GM21737 (cell line): Measurements from ENCODE around the gene TIMM17A.

ENCODE experiments used
- ATAC-seq: cut with Tn5 transposase; IDR thresholded peaks from one replicate; pipeline ENCODE4 v1.9.1; 2021; ENCODE audit warnings: mild to moderate bottlenecking, moderate library complexity; ENCODE audit not compliant: unreplicated experiment

The TIMM17A gene

DNA sequence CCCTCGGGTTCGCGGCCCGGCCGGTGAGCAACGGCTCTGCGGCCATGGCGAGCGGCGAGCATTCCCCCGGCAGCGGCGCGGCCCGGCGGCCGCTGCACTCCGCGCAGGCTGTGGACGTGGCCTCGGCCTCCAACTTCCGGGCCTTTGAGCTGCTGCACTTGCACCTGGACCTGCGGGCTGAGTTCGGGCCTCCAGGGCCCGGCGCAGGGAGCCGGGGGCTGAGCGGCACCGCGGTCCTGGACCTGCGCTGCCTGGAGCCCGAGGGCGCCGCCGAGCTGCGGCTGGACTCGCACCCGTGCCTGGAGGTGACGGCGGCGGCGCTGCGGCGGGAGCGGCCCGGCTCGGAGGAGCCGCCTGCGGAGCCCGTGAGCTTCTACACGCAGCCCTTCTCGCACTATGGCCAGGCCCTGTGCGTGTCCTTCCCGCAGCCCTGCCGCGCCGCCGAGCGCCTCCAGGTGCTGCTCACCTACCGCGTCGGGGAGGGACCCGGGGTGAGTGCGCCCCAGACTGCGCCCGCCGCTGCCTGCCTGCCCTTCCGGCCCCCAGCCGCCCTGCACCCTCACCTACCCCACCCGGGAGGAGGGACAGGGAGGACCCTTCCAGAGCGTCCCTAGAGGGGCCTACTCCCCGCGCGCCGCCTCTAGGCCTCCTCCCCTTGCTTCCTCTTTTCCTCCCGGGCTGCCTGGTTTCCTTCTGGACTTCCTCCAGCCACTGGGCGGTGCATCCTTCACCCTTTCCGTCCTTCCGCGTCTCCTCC is 27.5 kb downstream of the TIMM17A start, which contains the start of gene RNPEP:
RNPEP (plus strand) TSS at position 26 of the 757 bp plus-strand sequence; CDS start at position 45, 19 bp downstream.
- peak; percentile 45 for ATAC-seq

DNA sequence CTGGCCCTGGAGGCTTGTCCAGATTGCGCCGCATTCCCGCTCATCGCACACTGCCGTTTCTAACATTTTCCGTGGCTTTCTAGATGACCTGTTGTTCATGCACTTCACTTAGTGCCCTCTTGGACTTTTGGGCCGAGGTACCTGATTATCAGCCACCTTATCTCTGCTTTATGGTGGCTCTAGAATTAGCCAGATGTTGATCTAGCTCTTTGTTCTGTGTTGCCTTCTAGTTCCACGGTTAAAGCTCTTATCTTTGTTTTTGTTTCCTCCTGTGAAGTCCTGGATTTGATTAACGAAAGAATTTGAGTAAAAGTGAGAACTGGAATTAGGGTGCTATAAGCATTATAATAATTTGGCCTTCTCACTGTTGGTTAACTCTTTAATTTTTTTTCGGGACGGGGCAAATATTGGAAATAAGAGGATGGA is 28.1 kb downstream of the TIMM17A start:
- ATAC-seq = no peak

DNA sequence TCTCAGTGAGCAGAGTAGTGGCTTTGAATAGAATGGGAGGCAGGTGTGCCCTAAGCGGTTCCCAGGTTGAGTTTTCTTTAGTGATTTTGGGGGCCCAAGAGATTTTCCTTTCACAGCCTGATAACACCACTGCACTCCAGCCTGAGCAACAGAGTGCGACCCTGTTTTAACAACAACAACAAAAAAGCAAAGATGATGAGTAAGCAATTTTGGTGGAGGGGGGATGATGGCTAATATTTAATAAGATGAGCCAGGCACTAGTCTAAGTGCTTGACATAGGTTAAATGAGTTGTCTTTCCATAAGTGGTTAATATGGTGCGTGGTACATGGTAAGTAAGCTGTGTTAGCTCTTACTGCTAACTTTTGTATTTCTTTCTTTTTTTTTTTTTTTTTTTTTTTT is 29.1 kb downstream of the TIMM17A start:
- no peak for ATAC-seq

DNA sequence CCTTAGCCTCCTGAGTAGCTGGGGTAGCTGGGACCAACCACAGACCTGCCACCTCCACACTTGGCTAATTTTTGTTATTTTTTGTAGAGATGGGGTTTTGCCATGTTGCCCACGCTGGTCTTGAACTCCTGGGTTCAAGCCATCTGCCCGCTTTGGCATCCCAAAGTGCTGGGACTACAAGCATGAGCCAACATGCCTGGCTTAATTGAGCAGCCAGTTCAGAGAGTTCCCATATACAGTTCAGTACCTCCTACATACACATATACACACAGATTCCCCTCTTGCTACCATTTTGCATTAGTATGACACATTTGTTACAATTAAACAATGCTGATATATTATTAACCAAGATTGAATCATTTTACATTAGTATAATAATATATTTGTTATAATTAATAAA is 30.1 kb downstream of the TIMM17A start:
- ATAC-seq = no peak

DNA sequence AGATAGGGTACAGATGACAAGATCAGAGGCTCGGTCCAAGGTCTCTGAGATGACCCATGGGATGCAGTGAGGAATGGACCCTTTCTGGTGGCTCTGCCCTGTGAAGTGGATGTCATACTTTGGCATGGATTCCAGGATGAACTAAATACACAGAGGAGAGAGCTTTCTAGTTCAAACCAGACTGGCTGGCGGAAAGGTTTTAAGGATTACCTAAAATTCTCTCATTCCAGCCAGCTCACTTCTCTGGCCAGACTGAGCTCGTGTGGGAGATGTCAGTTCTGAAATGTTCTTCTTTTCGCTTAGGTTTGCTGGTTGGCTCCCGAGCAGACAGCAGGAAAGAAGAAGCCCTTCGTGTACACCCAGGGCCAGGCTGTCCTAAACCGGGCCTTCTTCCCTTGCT is 33.3 kb downstream of the TIMM17A start:
- no peak for ATAC-seq

DNA sequence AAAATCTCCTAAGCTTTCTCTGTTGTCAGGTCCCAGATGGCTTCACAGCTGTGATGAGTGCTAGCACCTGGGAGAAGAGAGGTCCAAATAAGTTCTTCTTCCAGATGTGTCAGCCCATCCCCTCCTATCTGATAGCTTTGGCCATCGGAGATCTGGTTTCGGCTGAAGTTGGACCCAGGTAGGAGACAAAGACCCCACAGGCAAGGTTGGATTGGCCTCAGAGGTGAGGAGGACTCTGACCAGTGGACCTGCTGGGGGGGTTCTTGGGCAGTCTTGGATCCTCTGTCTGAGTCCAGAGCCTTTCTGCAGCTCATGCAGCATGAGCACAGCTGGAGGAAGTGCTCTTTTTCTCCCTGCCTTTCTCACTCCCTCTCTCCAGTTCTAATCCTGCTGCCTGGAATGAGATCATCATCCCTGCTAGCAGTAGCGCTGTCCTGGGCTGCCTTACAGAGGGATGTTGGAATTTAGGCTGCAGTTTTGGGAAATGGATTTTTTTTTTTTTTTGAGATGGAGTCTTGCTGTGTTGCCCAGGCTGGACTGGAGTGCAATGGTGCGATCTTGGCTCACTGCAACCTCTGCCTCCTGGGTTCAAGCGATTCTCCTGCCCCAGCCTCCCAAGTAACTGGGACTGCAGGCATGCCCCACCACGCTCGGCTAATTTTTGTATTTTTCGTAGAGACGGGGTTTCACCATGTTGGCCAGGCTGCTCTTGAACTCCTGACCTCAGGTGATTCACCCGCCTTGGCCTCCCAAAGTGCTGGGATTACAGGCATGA is 34.2 kb downstream of the TIMM17A start:
- ATAC-seq = no peak

DNA sequence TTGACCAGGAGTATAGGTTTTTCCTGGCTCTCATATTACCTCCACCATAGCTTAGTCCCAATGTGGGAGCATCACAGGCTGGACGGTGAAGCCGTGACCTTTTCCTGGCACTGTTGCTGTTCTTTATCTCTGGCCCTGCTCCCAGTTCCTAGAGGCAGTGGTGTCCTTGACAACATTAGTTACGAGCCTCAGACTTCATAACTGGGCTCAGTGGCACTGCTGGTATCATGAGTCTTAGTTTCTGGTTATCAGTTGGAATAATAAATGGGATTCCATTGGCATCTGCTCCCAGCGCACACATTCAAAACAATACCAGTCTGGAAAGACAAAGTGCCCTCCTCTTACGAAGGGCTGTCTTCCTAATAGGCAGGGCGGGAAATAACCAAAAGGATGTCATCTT is 35.1 kb downstream of the TIMM17A start:
- ATAC-seq = no peak

DNA sequence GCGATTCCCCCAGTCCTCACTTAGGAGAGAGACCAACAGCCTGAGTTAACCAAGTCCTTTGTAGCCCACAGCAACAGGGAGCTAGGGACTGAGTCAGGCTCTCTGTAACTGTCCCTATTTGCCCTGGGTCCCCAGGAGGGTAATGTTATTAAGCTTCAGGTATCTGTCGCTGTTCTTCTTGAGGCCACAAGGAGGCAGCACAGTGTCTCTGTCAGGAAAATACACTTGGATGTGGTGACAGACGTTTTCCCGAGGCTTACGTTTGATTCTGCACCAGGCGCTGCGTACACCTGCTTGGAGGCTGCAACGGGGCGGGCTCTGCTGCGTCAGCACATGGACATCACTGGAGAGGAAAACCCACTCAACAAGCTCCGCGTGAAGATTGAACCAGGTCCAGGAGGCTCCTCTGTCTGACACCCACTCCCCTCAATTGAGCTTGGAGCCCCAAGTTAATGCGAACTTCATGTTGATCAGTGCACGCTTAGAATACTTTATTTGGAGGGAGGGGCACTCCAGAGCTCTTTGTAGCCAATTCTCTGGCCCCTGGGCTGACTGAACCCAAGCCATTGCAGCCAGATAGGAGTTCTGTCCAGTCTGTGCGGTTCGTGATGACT is 44.4 kb downstream of the TIMM17A start:
- no peak for ATAC-seq

DNA sequence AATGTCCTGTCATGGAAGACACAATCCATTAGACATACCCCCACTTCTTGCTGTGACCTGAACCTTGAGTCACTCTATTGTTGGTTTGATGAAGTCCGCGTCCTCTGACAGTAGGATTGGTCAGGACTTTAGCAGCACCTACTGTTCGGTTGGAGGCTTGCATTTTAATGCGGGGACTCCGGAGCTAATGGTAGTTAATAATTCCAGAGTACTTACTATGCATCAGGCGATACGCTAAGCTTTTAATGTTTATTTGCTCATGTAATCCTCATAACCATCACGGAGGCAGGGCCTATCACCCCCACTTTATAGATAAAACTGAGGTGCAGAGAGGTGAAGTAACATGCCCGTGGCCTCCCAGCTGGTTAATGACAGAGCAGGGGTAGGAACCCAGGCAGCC is 47.2 kb downstream of the TIMM17A start:
- ATAC-seq = no peak

DNA sequence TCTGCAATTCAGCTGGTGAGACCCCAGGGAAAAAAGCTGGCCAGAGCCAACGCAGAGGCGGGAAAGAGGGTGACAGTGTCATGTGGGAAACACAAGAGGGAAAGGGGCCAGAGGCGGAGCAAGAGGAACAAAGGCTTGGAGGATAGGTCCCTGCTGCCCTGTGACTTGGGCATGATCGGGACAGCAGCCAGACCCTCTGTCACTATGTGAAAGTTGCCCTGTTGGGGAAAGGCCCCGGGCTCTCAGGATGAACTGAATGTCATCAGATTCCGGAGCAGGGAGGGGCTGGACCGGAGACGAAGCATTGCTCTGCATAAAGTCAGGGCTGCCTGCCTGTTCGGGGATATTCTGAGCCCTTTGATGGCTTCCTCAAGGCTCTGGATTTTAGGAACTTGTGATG is 49.4 kb downstream of the TIMM17A start:
- ATAC-seq = no peak

DNA sequence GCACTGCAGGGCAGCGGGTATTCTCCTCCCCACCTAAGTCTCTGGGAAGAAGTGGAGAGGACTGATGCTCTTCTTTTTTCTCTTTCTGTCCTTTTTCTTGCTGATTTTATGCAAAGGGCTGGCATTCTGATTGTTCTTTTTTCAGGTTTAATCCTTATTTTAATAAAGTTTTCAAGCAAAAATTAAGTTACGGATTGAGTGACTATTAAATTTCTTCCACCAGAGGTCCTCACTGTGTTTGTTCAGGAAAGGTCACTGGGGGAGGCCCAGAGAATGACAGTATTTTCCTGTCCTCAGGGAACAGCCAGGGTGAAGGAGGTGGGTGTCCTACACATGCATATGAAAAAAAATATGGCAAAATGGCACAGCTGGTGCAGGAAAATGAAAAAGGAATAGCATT is 50.7 kb downstream of the TIMM17A start:
- ATAC-seq = no peak

DNA sequence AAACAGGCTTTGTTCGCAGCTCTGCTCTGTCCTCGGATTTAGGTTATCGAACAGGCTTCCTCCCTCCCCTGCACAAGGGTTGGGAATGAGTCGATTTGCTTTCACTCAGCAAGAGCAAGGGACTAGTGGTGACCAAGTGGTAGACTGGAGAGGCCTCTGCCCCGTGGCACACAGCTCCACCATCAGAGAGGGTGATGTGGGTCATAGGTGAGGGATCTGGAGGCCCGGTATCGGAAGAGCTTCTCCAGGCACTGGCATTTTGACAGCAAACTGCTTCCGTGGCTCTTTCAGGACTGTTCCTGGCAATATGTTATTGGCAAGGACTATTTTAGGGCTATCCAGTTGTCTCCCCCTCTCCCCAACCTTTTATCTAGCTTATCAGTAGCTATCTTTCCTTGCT is 52.0 kb downstream of the TIMM17A start:
- no peak for ATAC-seq

DNA sequence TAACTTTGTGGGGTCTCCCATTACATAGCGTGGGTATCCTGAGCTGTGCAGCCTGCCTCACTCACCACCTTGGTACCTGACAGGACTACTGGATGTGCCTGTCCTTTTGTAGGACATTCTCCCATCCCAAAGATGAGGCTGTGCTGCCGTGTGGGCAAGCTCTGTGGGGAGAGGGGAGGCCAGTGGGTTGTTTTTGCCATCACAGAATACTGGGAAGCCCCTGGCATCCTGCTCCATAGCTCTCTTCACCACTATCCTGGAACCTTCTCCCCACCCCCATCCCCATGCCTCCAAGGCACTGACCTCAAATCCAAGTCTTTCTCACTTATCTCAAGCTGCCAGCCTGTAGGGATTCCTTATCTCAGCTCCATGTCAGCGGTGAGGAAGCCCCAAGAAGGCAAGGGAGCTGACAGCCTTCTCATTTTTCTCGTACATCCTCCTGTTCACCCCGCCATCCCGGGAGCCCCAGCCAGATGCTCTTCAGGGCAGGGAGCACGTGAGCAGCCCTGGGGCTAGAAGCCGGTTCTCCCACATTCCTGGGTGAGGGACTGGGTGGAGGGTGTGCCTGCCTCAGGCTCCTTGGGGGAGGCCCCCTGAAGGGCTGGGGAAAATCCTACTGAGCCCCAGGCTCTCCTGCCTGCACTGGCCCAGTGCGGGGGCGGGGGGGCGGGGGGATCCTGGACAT is 52.6 kb downstream of the TIMM17A start:
- ATAC-seq = no peak

DNA sequence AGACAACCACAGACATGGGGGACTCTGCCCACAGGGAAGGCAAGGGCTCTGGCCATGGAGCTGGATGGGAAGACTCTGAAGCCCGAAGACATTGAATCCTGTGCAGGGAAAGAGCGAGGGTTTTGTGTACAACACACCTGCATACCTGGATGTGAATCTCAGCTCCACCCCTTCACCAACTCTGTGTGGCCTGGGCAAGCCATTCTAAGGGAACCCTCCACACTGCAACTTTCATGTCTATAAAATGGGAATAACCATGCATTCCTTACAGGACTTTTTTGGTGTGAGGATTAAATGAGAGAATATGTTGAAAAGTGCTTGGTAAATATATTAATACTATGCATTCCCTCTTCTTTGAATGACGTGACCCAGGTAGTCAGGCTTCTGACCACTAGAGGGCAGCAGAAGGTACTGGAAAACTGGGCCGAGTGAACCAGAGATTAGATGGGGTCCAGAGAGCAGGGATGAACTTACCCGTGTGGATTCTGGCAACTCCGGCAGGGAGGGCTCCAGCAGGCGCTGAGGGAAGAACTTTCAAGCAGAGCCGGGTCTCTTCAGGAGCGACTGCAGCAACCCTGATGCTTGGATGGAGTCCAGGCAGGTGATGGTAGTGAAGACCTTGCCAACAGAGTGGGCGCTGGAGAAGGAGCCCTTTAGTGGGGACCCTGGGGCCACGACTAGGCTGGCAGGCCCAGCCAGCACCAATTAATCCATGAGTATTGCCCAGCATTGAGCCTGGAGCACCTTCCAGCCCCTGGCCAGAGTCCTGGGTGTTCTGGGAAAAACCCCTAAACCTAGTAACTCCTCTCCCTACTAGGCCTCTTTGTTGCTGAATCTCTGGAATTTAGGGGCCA is 54.2 kb downstream of the TIMM17A start:
- ATAC-seq = no peak

DNA sequence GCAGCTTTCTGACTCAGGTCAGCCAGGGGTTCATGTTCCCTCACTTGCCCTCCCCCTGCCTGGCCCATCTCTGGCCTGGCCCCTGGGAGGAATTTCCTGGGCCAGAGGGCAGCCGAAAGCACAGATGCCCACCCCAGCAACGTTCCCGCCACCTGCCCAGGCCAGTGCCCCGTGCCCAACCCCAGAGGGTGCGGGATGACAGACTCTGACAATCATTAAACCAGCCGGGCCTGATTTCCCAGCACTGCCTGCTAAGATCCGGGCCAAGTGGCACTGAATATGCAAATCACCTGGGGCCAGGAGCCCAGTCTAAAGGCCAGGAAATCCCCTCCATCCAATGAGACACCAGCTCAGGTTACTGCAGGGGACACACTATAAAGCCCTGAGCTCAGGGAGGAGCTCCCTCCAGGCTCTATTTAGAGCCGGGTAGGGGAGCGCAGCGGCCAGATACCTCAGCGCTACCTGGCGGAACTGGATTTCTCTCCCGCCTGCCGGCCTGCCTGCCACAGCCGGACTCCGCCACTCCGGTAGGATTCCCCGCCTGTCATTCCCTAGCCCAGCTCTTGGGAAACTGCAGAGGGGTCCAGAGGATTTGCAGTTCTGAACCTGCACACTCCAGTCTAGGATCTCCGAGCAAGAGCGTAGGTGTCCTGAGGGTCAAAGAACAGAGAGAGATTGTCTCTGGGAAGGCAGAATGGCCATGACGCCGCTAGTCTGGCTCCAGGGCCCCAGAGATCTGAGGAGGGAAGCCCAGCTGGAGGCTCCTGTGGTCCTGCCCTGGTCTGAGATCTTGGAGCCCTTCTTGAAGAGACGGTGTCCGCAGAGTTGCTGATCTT is 55.1 kb downstream of the TIMM17A start, which contains the start of gene ELF3:
ELF3 (plus strand) TSS at position 408 of the 836 bp plus-strand sequence. CDS start 550 bp downstream, outside the sequence.
- ATAC-seq = peak; percentile 72

DNA sequence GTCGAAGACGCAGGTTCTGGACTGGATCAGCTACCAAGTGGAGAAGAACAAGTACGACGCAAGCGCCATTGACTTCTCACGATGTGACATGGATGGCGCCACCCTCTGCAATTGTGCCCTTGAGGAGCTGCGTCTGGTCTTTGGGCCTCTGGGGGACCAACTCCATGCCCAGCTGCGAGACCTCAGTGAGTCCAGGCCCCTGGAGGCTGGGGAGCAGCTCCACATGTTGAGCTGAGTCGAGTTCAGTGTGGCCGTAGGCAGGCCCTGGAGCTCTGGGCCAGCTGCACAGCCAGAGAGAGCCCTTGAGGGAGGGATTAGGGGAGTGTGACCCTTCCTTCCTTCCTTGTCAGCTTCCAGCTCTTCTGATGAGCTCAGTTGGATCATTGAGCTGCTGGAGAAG is 56.7 kb downstream of the TIMM17A start:
- no peak for ATAC-seq

DNA sequence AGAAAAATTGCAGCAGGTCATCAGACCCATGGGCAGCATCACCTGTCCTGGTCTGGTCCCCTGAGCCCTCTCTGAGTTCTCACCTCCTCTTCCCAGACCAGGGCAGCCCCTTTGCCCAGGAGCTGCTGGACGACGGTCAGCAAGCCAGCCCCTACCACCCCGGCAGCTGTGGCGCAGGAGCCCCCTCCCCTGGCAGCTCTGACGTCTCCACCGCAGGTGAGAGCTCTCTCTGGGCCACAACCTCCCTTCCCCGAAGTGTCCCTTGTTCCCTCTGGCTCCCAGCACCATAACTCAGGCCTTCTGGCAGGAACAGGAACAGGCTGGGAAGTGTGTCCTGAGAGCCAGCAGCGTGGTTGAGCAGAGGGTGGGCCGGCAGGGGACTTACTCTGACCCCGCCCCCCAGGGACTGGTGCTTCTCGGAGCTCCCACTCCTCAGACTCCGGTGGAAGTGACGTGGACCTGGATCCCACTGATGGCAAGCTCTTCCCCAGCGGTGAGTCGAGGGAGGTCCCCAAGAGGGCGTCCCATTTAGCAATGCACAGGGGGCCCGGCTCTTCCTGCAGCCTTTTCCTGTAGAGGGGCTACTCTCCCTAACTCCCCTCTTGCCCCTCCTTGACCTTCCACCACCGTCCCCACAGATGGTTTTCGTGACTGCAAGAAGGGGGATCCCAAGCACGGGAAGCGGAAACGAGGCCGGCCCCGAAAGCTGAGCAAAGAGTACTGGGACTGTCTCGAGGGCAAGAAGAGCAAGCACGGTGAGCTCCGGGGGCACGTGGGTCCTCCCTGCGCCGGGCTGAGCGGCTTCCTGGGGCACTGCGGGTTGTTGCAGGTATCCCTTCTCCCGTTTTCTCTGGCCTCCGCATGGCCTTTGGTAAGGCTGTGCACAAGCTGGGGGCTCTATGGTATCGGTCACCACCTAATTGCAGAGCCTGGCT is 57.5 kb downstream of the TIMM17A start:
- ATAC-seq = no peak

DNA sequence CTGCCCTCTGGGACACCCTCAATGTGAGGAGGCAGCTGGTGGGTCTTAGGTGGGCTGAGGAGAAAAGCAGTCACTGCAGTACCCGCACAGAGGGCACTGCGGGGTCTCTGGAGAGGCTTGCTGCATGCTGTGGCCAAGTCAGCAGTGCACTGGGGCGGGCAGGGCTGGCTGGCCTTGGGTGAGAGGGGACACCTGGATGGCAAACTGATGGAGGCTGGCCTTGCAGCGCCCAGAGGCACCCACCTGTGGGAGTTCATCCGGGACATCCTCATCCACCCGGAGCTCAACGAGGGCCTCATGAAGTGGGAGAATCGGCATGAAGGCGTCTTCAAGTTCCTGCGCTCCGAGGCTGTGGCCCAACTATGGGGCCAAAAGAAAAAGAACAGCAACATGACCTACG is 58.3 kb downstream of the TIMM17A start:
- no peak for ATAC-seq
